SK-N-MC (cell line): ENCODE data around the gene ENG.

Experiments used
- EZH2 ChIP-seq: fragments of 200-600 bp; sonication (generic); IDR thresholded peaks from one replicate; pipeline ENCODE4 v1.6.1; 2017; ENCODE audit warnings: antibody characterized with exemption
- POLR2AphosphoS5 ChIP-seq: IDR thresholded peaks from 2 replicates; pipeline ENCODE4 v1.6.1; 2012; ENCODE audit warnings: mild to moderate bottlenecking, low read depth, low read length, borderline replicate concordance

GRCh38 chr9:127773981-127774380 is 80.5 kb downstream of the ENG start:
- TF ChIP-seq POLR2AphosphoS5, result no peak
- no peak for TF ChIP-seq EZH2
